Thoracic aorta (tissue), 2 donors: ENCODE measurements around the gene IFI16. TPM values are rescaled to one million over a fixed set of nuclear protein-coding genes. Genes with fewer than 3 reads are reported as not detected.

Experiments used
- ATAC-seq: fragments of 150-250 bp; one replicate; pipeline ENCODE4 v1.8.0; 2017; ENCODE audit warnings: low read depth; ENCODE audit not compliant: insufficient number of reproducible peaks, low FRiP score
- DNase-seq: peaks from one replicate; pipeline ENCODE4 v3.0.0-alpha.2; 2020; ENCODE audit warnings: low spot score
- H3K27ac ChIP-seq, 2 donors: fragments of 200-600 bp; sonication (generic); 1 replicate in 1 of 2; 2 replicates in 1 of 2; pipeline ENCODE4 v1.5.1; 2016; ENCODE audit warnings: mild to moderate bottlenecking in 2 of 2, moderate library complexity in 2 of 2
- H3K27me3 ChIP-seq: fragments of 200-600 bp; sonication (generic); replicated peaks from 2 replicates; pipeline ENCODE4 v1.6.0; 2016; ENCODE audit warnings: mild to moderate bottlenecking; ENCODE audit not compliant: insufficient read depth
- H3K36me3 ChIP-seq: fragments of 200-600 bp; sonication (generic); one replicate; pipeline ENCODE4 v1.5.1; 2016
- H3K4me1 ChIP-seq, 2 donors: fragments of 200-600 bp; sonication (generic); 1 replicate in 1 of 2; 2 replicates in 1 of 2; pipeline versions ENCODE4 v1.5.1 to v1.6.0; 2016; ENCODE audit warnings: low read depth in 2 of 2, mild to moderate bottlenecking in 1 of 2; ENCODE audit not compliant: control insufficient read depth in 1 of 2
- H3K4me3 ChIP-seq: fragments of 200-600 bp; sonication (generic); 2 replicates; pipeline ENCODE4 v1.5.1; 2016; ENCODE audit warnings: mild to moderate bottlenecking
- H3K9me3 ChIP-seq: fragments of 200-600 bp; sonication (generic); 2 replicates; pipeline ENCODE4 v1.5.1; 2016
- CTCF ChIP-seq: fragments of 200-600 bp; sonication (generic); IDR thresholded peaks from one replicate; pipeline ENCODE4 v1.5.1; 2019; ENCODE audit warnings: antibody characterized with exemption
- total RNA-seq, 2 donors: library from RNA; depleted of rRNA; stranded (reverse); fragments of >200 nt; gene quantifications; one replicate each; pipeline versions ENCODE4 v1.1.0 to v1.2.3, GENCODE V29; 2016

The IFI16 gene
- total RNA-seq, 2 donors from 2014 or later, result 65.4 to 182 TPM

GRCh38 chr1:158984386-158984785 lies 25.3 kb upstream of the IFI16 start:
- Histone ChIP-seq H3K36me3 (no peaks in the 10 kb centered on the region), H3K9me3 (peaks cover 3% of the 10 kb centered on the region), H3K27me3 (no peaks in the 10 kb centered on the region), H3K27ac (no peak overlapping the region), H3K4me1 (no peaks in the 10 kb centered on the region), H3K4me3 (no peak overlapping the region)
- TF ChIP-seq CTCF, result no peak
- DNase-seq, result no peak
- no peak for ATAC-seq

- no peaks in the 10 kb centered on the region for H3K4me1 ChIP-seq
- DNase-seq (no peak), ATAC-seq (no peak)
- H3K36me3 ChIP-seq, result no peaks in the 10 kb centered on the region
- TF ChIP-seq CTCF, result no peak
- H3K27me3 ChIP-seq, result no peaks in the 10 kb centered on the region
- H3K9me3 ChIP-seq, result no peaks in the 10 kb centered on the region
- H3K27ac ChIP-seq, result no peak overlapping the region
- no peak overlapping the region for H3K4me3 ChIP-seq
Observed at GRCh38 chr1:158989424-158989823, 20.3 kb upstream of the IFI16 start.

- no peaks in the 10 kb centered on the region for H3K9me3 ChIP-seq
- H3K36me3 ChIP-seq, result no peaks in the 10 kb centered on the region
- no peak for ATAC-seq
- no peak overlapping the region for H3K4me3 ChIP-seq
- TF ChIP-seq CTCF, result no peak
- no peaks in the 10 kb centered on the region for H3K27me3 ChIP-seq
- no peaks in the 10 kb centered on the region for H3K4me1 ChIP-seq
- no peak for DNase-seq
- H3K27ac ChIP-seq, result no peak overlapping the region
Observed at GRCh38 chr1:158992787-158993312, 16.9 kb upstream of the IFI16 start.

- no peaks in the 10 kb centered on the region for H3K27me3 ChIP-seq
- no peaks in the 10 kb centered on the region for H3K9me3 ChIP-seq
- H3K27ac ChIP-seq, result no peak overlapping the region
- ATAC-seq, result no peak
- DNase-seq, result no peak
- TF ChIP-seq CTCF, result no peak
- peaks cover 3 to 19% of the 10 kb centered on the region in 2 donors for H3K4me1 ChIP-seq
- H3K4me3 ChIP-seq, result no peak overlapping the region
- no peaks in the 10 kb centered on the region for H3K36me3 ChIP-seq
Observed at GRCh38 chr1:158996998-158997397, 12.7 kb upstream of the IFI16 start.

GRCh38 chr1:158998037-158998780 lies 11.5 kb upstream of the IFI16 start:
- H3K27me3 ChIP-seq, result no peaks in the 10 kb centered on the region
- peaks cover 3 to 19% of the 10 kb centered on the region in 2 donors for H3K4me1 ChIP-seq
- DNase-seq (no peak), ATAC-seq (no peak)
- no peaks in the 10 kb centered on the region for H3K9me3 ChIP-seq
- H3K27ac ChIP-seq, result no peak overlapping the region
- H3K36me3 ChIP-seq, result no peaks in the 10 kb centered on the region
- no peak for TF ChIP-seq CTCF
- peak overlapping the region; percentile 72 for H3K4me3 ChIP-seq
